ENCODE data around the gene JADE3.

- TF ChIP-seq CTCF (IDR thresholded peaks at IDR 0.05) (no peak), ZFX (IDR thresholded peaks at IDR 0.05; ENCODE audit: borderline replicate concordance) (no peak)
Observed at GRCh38 chrX:47061238-47061919, 149.2 kb downstream of the JADE3 start.

Measured in 22Rv1 (cell line).